GM18867 (cell line): ENCODE results near the gene UBXN11.

Experiments used
- ATAC-seq: cut with Tn5 transposase; IDR thresholded peaks from one replicate; pipeline ENCODE4 v1.9.1; 2021; ENCODE audit warnings: mild to moderate bottlenecking, moderate library complexity; ENCODE audit not compliant: unreplicated experiment

UBXN11 gene

DNA sequence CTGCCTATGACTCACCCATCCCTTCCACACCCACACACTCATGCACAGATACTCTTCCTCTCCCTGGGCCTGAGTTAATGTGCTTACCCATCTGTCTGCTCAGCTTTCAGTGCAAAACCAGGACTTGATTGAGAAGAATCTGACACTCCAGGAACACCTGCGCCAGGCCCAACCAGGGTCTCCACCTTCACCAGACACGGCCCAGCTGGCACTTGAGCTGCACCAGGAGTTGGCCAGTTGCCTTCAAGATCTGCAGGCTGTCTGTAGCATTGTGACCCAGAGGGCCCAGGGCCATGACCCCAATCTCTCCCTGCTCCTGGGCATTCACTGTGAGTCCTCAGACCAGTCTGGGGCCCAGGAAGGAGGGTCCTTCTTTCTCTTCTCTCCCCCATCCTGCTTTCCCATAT is 30.0 kb downstream of the UBXN11 start:
- no peak for ATAC-seq

DNA sequence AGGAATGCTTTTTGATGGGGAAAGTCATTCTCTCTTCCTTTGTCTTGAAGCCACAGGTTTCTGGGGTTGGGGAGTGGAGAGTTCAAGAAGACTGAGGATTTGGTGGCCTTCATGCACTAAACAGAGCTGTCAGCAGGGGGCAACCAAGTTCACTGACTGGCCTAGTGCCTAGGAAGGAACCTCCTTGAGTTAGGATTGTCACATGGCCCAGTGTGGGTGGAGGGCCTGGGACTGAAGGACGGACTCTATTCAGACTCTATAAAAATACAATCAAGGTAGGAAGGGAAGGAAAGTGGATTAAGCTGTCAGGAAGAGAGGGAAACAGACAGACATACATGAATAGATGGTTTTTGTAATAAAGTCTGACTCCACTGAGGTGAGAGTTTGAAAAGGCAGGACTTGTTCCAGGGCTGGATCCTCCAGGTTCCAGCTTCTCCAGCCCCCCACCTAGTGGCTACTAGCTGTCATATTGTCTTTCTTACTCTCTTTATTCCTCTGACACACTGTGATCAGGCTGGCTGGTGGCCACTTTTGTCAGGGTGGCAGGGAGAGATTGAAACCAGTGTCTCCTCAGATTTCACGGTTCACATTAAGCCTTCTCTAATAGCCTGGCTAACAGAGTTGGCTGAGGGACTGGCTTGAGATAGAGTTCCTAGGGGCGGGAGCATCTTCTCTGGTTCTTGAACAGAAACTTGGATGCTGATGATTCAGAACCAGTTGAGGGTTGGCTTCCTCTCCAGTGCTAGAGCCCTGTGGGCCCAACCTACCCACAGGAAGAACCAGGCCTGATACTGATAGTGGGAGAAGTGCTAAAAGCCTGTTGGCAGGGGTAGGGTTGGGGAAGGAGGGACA is 30.6 kb downstream of the UBXN11 start:
- no peak for ATAC-seq

DNA sequence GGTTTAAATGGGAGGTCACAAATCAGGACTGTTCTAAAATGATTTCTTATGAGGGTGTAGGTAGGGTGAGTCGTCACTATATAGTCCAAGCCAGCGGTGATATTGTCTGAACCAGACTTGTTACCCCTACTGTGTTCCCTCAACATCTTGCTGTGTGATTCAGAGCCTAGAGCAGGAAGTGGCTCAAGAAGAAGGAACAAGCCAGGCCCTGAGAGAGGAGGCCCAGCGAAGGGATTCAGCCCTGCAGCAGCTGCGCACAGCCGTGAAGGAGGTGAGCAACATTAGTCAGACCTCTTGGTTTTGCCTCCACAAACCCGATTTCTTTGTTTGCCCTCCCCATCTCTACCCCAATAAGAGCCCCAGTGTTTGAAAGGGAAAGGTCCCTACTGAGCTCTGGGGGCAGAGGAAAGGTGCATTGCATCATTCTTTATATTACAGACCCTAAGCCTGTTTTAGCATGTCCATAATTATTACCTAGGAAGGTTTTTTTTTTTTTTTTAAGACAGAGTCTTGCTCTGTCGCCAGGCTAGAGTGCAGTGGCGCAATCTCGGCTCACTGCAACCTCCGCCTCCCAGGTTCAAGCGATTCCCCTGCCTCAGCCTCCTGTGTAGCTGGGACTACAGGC is 31.5 kb downstream of the UBXN11 start:
- ATAC-seq: no peak

DNA sequence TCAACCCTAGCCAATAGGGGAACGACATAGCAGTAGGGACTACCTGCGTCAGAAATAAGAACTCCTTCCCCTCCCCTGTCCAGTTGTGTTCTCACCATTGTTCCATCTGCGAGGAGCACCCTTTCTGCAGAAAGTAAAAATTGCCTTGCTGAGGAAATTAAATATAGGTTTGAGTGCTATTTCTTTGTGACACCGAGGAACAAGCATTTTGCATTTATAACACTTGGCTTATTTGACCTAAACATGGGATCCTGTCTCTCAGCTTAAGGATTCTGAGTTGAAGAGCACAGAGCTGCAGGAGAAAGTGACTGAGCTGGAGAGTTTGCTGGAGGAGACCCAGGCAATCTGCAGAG is 37.3 kb downstream of the UBXN11 start:
- ATAC-seq: no peak

DNA sequence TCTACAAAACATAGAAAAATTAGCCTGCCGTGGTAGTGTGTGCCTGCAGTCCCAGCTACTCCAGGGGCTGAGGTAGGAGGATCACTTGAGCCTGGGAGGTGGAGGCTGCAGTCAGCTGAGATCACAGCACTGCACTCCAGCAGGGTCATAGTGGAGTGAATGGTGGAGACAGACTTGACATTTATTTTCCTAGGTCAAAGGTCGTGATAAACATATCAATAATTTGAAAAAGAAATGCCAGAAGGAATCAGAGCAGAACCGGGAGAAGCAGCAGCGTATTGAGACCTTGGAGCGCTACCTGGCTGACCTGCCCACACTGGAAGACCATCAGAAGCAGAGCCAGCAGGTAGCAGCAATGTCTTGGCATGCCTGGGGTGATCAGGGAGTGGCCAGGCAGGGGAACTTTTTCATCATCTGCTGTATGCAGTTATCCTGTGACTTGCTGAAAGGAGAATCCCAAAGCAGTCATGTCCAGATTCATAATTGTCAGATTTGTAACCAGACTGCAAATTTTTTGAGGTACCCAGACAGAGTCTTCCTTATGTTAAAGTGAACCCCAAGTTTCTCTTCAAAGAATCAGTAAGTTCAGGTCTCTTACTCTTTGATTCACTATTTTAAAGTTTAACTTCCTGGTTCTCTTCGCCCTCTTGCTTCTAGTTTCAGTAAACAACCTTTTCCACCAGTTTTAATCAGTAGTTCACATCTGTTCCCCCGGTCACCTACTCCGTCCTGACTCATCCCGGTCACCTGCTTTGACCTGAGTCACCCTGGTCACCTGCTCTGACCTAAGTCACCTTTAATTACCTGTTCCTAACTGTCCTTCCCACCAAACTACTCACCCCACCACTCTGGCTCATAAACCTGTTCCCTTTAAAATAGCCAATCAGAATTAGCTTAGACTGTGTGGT is 37.9 kb downstream of the UBXN11 start:
- ATAC-seq: no peak

DNA sequence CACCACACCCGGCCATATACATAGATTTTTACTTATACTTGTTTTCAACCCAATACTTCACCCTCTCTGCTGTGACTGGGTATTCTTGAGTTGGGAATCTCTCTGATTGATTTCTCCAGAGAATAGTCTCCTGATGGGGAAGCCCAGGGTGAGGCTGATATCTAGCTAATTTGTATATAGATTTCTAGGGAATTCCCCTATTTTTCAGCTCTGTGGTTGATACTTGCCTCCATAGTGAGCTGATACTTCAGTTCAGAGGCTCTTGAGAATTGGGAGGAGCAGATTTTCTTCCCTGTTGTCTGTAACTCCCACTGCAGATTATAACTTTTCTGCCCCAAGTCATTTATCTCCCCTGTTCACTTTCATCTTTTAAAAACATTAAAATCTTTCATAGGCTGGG is 41.0 kb downstream of the UBXN11 start:
- ATAC-seq: no peak

DNA sequence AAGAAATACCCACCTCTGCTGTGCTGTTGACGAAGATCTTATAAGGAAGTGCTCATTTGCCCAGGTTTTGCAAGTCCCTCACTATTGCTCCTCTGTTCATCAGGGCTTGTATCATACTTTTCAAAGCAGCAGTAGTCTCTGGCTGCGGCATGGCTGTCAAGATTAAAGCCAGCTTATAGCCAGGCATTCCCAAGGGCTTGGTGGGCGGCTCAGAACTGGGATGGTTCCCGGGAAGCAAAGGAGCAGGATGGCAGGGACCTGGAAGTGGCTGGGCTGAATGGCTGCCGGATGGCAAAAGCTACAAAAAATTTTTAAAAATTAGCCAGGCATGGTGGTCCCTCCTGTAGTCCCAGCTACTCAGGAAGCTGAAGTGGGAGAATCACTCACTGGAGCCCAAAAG is 43.2 kb downstream of the UBXN11 start:
- no peak for ATAC-seq

DNA sequence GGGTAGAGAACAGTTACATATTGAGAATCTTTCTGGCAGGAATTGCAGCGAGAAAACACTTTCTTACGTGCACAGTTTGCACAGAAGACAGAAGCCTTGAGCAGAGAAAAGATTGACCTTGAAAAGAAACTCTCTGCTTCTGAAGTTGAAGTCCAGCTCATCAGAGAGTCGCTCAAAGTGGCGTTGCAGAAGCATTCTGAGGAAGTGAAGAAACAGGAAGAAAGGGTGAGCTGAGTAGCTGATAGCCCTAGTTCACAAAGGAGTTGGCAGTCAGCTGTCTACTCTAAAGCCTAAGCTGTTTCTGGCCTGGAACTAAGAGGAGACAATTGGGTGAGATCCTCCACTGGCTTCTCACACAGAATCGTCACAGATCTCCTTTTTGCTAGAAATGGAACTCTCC is 46.9 kb downstream of the UBXN11 start:
- no peak for ATAC-seq

DNA sequence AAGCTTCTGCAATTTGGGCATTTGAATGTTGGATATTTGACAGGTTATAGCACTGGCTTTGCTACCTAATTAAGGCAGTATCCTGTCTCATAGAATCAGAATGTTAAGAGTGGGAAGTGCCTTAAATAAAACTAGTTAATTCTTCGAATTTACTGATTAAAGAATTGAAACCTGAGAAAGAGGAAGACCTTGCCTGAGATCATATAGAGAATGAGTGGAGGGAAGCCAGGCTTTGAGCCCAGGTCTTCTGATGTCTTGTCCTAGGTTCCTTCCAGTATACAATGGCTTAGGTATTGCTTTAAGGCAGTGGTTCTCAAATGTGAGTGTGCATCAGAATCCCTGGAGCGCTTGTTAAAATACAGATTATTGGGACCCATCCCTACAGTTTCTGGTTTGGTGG is 47.4 kb downstream of the UBXN11 start:
- no peak for ATAC-seq

DNA sequence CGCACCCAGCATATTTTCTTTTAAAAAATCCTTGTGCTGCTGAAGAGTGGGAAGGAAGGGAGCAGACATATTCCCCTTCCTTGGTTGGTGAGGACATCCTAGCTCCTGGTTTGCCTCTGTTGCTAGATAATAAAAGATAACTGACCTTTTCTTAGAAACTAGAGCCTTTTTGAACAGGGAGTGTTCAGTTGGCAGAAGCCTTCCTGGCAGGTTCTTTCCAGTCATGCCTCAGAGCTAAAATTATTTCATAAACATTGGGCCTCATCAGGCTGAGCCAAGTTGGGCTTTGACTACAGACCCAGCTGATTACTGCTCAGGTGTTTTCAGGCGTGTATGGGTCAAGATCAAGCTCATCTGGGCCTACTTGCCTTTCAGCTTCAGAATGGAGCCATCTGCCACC is 49.2 kb downstream of the UBXN11 start:
- no peak for ATAC-seq

DNA sequence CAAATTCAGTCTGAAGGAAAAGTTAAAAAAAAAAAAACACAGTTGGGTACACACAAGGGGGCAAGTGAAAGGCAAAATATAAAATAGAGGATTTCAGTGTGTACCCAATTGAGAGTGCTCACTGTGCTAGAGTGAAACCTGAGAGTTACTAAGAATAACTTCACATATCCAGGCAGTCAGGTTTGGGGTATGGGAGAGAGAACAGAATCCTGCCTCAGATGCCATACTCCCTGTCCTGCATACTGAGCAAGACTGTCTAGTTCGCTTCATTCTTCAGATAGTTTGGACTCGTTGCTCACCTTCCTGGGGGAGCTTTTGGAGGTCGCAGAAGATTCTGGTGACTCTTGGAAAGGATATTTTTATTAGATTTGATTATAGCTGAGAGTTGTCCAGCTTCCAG is 52.0 kb downstream of the UBXN11 start:
- ATAC-seq: no peak

DNA sequence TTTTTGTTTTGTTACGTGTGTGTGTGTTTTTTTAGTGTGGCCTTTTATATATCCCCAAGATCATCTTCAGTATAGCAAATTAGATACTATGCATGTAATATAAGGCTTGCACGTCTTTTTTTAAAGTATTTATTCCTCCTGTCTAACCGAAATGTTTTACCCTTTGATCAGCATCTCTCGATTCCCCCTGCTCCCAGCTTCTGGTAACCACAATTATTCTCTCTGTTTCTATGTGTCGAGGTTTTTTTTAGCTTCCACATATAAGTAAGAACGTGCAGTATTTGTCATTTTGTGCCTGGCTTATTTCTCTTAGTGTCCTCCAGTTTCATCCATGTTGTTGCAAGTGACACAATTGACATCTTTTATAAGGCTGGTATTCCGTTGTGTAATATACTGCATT is 53.7 kb downstream of the UBXN11 start:
- no peak for ATAC-seq

DNA sequence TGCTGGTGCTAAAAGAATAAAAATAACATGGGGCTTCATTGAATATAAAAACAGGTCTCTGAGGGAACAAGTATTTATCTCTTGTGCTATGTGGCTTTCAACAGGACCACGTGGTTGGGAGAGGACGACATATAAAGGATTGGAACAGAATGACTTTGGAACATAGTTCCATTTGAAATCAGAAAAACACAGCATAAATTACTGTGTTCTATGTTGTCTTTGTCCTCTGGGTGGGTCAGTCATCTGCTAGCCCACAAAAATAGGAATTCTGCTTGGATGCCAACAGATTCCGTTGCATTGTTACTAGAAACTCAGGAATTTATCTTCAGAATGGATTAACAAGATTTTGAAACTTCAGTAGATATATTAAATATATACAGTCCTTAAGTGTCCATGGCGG is 66.5 kb downstream of the UBXN11 start:
- ATAC-seq: no peak

DNA sequence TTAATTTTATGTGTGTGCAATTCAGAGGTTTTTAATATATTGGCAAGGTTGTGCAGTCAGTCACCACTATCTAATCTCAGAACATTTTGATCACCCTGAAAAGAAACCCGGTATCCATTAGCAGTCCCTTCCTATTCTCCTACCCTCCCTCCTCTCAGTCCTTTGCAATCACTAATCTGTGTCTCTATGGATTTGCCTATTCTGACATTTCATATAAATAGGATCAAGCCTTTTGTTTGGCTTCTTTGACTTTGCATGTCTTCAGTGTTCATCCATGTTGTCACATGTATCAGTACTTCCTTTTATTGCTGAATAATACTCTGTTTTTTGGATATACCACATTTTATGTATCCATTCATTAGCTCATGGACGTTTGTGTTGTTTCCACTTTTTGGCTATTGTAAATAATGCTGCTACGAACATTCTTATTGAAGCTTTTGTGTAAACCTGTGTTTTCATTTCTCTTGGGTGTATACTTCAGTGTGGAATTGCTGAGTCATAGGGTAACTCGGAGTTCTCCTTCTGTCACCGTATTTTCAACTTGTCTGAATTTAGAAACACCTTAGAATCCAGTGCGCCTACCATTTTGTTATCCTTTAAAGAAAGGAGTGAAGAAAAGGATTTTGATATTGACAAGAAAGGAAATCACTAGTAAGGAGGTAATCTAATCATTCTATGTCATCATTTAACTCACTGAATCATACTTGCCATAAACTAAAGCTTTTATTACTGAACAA is 69.0 kb downstream of the UBXN11 start:
- no peak for ATAC-seq

DNA sequence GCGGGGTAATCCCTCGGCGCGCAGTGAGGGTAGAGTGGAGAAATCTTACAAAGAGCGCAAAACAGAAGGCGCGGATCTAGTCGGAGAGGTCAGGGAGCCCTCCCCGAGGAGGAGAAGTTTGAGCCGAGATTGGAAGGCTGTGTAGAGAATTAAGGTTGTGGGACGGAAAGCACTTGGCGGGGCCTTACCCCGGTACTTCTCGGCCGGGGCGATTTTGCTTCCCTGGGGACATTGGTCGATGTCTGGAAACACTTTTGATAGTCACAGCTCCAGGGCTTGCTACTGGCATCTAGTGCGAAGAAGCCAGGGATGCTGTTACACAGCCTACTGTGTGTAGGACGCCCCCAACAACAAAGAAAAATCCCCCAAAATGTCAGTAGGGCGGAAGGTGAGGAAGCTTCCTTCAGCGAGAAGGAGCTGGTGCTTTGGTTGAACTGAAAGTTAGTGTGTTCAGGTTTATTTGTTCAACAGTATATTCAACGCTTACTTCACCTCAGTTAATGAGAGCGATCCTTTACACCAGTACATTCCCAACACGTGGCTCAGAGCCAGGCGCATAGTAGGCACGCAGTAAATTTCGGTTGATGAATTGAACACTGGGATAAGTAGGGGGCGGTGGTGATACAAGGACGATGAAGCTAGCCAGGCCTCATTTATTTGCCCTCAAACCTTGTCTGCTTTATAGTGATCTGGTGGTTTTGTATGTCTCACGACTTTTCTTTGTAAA is 71.6 kb downstream of the UBXN11 start:
- ATAC-seq: no peak

DNA sequence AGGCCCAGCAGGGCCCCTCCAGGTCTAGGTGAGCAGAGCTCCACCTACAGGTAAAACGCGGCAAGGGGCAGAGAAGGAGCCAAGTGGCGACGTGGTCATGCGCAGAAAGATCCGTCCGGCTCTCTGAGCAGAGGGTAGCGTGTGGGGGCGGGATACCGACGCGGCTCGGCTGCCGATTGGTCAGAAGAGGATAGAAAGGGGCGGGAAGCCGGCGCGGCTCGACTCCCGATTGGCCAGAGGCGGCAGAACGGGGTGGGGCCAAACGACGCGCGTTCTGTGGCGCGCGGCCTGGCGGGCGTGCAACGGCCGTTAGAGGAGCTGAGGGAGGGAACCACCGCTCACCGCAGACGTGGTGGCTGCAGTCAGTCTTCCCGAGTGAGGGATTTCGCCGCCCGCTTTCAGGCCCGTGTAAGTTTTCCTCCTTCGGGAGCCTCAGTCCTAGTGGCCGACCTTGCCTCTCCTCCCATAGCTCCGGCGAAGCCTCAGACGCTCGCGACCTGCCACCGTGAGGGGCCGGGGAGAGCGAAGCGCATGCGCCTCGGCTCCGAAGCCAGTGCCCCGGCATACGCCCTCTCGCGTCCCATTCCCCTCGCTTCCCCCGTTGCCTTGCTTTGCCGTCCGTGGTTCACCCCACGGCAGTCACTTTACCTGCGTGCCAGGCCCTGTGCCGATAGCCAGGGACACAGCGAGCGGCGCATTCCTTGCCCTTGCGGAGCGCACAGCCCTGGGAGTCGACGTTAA is 72.4 kb downstream of the UBXN11 start, which contains the start of gene CEP85:
CEP85 (plus strand) TSS at position 298 of the 741 bp plus-strand sequence. CDS start 5,584 bp downstream, outside the sequence.
- ATAC-seq: peak; percentile 88
